Chondrocyte (in vitro differentiated cells): ENCODE measurements around the gene PSME3. TPM values are rescaled to one million over a fixed set of nuclear protein-coding genes. Genes with fewer than 3 reads are reported as not detected.

ENCODE experiments used
- DNase-seq: peaks from one replicate; pipeline ENCODE4 v3.0.0; 2021; ENCODE audit warnings: mixed read lengths, low spot score
- H3K27ac Mint-ChIP-seq: one replicate; pipeline ENCODE4 v1.8.0; 2021; ENCODE audit warnings: mild to moderate bottlenecking, moderate library complexity, mixed read lengths; ENCODE audit not compliant: unreplicated experiment
- H3K27me3 Mint-ChIP-seq: 2 replicates; pipeline ENCODE4 v1.8.0; 2021; ENCODE audit warnings: low read depth, mixed read lengths
- H3K36me3 Mint-ChIP-seq: 2 replicates; pipeline ENCODE4 v1.8.0; 2021; ENCODE audit warnings: low read depth, mixed read lengths
- H3K4me1 Mint-ChIP-seq: 2 replicates; pipeline ENCODE4 v1.8.0; 2021; ENCODE audit warnings: low read depth, mild to moderate bottlenecking, mixed read lengths
- H3K4me3 Mint-ChIP-seq: one replicate; pipeline ENCODE4 v1.8.0; 2021; ENCODE audit warnings: mild to moderate bottlenecking, moderate library complexity, mixed read lengths; ENCODE audit not compliant: unreplicated experiment
- H3K9me3 Mint-ChIP-seq: 2 replicates; pipeline ENCODE4 v1.8.0; 2021; ENCODE audit warnings: low read depth, mixed read lengths
- total RNA-seq: library from RNA; stranded (reverse); gene quantifications from 3 replicates; pipeline ENCODE4 v1.2.1, GENCODE V29; 2021
- TF ChIP-seq, protein P1 (sequence below): fragments of 200-600 bp; sonication (generic); IDR thresholded peaks from 2 replicates; pipeline ENCODE4 v1.5.0; 2021; ENCODE audit warnings: antibody characterized with exemption, mild to moderate bottlenecking, moderate library complexity

The PSME3 gene
- total RNA-seq, 1 donor from 2014 or later: 111 TPM

DNA sequence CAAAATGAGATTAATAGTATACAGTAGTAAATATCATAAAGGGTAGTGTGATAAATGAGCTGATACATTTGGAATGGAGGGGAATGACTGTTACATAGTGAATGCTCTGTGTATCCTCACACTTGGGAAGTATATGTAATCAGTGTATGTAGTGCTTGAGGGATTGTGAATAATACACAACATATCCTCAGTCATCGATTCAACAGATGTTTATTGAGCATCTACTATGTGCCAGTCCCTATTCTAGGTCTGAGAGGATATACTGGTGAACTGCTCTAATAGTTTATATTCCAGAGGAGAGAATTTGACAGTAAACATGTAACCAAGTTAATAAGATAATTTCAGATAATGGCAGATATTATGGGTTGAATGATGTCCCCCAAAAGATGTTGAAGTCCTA lies 5.7 kb upstream of the PSME3 start:
- Mint-ChIP-seq H3K4me3 (no peak overlapping the region), H3K27ac (no peak overlapping the region), H3K9me3 (no peaks in the 10 kb centered on the region), H3K27me3 (peaks cover 12% of the 10 kb centered on the region), H3K4me1 (peaks cover 22% of the 10 kb centered on the region), H3K36me3 (no peaks in the 10 kb centered on the region)
- TF ChIP-seq, protein P1, sequence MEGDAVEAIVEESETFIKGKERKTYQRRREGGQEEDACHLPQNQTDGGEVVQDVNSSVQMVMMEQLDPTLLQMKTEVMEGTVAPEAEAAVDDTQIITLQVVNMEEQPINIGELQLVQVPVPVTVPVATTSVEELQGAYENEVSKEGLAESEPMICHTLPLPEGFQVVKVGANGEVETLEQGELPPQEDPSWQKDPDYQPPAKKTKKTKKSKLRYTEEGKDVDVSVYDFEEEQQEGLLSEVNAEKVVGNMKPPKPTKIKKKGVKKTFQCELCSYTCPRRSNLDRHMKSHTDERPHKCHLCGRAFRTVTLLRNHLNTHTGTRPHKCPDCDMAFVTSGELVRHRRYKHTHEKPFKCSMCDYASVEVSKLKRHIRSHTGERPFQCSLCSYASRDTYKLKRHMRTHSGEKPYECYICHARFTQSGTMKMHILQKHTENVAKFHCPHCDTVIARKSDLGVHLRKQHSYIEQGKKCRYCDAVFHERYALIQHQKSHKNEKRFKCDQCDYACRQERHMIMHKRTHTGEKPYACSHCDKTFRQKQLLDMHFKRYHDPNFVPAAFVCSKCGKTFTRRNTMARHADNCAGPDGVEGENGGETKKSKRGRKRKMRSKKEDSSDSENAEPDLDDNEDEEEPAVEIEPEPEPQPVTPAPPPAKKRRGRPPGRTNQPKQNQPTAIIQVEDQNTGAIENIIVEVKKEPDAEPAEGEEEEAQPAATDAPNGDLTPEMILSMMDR: no peak
- DNase-seq: no peak

DNA sequence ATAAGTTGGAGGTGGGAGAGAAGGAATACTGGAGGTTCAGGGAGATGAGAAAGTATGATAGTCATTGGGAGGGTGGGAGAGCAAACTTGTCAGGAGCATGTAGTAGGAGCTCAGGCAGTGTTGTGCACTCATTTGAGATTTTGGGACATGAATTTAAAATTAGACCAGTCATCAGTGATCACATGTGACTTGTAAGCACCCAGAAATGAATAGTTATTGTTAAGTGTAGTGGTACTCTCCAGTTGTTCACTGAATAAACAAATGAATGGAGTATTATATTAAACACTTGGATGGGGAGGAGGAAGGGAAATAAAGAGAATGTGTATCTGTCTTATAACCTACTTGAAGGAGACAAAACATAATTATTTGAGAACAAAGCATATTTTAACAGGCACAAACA lies 2.2 kb upstream of the PSME3 start:
- Mint-ChIP-seq H3K4me3 (no peak overlapping the region), H3K36me3 (no peaks in the 10 kb centered on the region), H3K27me3 (peaks cover 12% of the 10 kb centered on the region), H3K4me1 (peaks cover 21% of the 10 kb centered on the region), H3K9me3 (no peaks in the 10 kb centered on the region), H3K27ac (no peak overlapping the region)
- no peak for DNase-seq
- TF ChIP-seq, protein P1: no peak

DNA sequence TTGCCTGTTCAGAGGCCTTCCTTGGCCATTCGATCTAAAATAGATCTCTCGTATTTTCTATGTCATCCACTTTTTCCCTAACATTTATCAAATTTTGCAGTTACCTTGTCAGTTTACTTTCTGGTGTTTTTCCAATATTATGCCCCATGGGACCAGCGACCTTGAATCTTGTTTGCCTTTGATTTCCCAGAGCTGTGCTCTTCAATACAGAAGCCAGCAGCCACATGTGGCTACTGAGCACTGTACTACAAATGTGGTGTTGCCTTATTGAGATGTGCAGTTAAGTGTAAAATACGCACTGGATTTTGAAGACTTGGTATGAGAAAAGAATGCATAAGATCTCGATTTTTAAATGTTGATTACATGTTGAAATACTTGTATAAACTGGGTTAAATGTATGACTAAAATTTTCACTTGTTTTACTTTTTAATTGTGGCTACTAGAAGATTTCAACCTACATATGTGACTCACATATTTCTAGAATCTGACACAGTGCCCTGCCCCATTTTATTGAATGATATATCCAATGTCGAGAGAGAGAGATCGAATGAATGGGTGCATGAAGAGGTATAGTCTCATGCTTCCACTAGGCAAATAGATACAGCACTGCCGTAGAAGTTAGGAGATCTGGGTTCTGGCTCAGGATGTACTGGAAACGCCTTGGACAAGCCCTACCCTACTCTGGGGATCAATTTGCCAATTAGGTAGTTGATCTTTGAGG lies 824 bp upstream of the PSME3 start:
- H3K9me3 Mint-ChIP-seq: no peaks in the 10 kb centered on the region
- no peak for DNase-seq
- H3K27me3 Mint-ChIP-seq: peaks cover 11% of the 10 kb centered on the region
- H3K4me3 Mint-ChIP-seq: peak overlapping the region; percentile 97
- no peaks in the 10 kb centered on the region for H3K36me3 Mint-ChIP-seq
- TF ChIP-seq, protein P1: no peak
- peak overlapping the region; percentile 99 for H3K27ac Mint-ChIP-seq
- H3K4me1 Mint-ChIP-seq: peaks cover 21% of the 10 kb centered on the region

DNA sequence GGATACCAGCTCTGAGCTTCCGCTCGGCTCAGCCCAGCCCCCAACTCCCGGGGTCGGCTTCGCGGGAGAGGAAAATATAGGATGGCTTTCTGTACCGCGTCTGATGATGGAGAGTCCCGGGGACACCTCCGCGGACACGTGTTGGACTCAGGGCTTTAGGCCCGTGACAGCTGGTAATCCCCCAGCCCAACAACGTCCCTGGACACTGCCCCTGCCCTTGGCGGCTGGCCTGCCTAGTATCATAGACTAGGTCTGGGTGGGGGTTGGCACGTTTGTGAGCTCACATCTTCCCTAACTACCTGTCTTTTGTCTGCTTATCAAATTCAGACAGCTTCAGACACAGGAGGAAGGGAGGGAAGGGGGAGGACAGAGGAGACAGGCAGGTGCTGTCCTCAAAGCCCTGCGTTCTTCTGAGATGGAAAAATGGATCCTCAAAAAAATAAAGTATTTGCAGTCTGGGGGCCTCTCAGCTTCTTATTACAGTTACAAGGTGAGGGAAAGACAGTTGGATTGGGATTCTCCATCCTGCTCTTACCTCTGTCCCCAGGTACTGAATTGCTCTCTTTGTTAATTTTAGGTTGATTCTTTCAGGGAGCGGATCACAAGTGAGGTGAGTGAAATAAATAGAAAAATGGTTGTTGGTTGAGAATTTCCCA lies 698 bp downstream of the PSME3 start:
- H3K27me3 Mint-ChIP-seq: peaks cover 2% of the 10 kb centered on the region
- peaks cover 21% of the 10 kb centered on the region for H3K4me1 Mint-ChIP-seq
- peak overlapping the region; percentile 97 for H3K4me3 Mint-ChIP-seq
- H3K36me3 Mint-ChIP-seq: peaks cover 9% of the 10 kb centered on the region
- DNase-seq: no peak
- no peaks in the 10 kb centered on the region for H3K9me3 Mint-ChIP-seq
- TF ChIP-seq, protein P1: no peak
- H3K27ac Mint-ChIP-seq: peak overlapping the region; percentile 99

DNA sequence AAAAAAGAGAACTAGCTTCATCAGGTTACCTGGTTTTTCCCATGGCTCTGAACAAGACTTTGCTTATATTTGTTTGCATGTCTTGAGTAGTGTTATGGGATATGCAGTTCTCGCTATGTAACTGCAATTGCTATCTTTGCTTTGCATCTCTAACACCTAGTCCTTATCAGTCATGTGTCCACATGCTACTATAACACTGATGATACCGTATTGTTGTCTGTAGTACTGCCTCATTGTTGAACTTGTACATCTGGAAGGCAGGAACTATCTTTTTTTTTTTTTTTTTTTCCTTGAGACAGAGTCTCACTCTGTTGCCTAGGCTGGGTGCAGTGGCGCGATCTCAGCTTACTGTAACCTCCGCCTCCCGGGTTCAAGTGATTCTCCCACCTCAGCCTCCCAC lies 2.5 kb downstream of the PSME3 start:
- Mint-ChIP-seq H3K27me3 (no peaks in the 10 kb centered on the region), H3K36me3 (peaks cover 19% of the 10 kb centered on the region), H3K4me3 (no peak overlapping the region), H3K9me3 (no peaks in the 10 kb centered on the region), H3K4me1 (peaks cover 21% of the 10 kb centered on the region), H3K27ac (no peak overlapping the region)
- TF ChIP-seq, protein P1: no peak
- no peak for DNase-seq
